ENCODE data around the gene JUP. TPM values are rescaled to one million over a fixed set of nuclear protein-coding genes. Genes with fewer than 3 reads are reported as not detected.

The JUP gene
- total and polyA plus RNA-seq, 8 donors: 94.2 to 148 (median 119) TPM

DNA sequence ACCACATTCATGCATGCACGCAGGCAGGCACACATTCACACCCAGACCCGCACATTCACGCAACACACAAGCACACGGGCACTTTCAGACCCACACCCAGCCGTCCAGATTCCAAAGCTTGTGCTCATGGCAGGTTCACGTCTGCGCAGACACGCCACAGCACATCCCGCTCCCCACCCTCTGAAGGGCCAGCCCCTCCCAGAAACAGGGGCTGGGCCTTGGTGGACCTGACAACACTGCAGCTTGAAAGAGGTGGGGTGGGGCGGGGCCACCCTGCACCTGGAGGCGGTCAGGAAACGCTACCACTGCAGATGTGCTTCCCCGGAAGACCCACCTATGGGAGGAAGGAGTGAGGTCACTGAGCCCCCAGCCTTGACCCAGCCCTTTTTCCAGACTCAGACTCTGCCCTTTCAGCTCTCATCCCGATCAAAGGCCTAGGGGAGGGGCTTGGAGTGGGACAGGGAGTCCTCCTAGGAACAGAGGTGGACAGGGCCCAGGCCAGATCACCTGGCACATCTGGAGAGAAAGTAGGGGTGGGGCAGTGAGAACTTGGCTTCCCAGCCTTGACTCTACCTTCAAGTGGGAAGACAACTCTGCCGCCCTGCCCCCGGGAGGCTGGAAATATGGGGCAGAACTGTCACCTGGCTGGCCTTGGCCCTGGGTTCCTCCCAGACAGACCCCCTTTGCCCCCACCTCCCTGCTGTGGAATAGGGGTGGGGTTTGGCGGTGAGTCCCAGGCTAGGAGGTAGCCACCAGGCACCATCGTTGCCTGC is 14.3 kb upstream of the JUP start:
- H3K36me3 ChIP-seq: no peaks in the 10 kb centered on the region
- no peak overlapping the region for H3K4me3 ChIP-seq
- H3K27me3 ChIP-seq: no peaks in the 10 kb centered on the region
- no peaks in the 10 kb centered on the region for H3K9me3 ChIP-seq
- intact Hi-C loops (cut with DNase I): loop anchor here (2.0 to 10.0 kb wide), 2 partner anchors 62 to 66 kb away; partner anchors contain the start of gene HAP1 (in 1 of the 2)
- TF ChIP-seq, protein P1, sequence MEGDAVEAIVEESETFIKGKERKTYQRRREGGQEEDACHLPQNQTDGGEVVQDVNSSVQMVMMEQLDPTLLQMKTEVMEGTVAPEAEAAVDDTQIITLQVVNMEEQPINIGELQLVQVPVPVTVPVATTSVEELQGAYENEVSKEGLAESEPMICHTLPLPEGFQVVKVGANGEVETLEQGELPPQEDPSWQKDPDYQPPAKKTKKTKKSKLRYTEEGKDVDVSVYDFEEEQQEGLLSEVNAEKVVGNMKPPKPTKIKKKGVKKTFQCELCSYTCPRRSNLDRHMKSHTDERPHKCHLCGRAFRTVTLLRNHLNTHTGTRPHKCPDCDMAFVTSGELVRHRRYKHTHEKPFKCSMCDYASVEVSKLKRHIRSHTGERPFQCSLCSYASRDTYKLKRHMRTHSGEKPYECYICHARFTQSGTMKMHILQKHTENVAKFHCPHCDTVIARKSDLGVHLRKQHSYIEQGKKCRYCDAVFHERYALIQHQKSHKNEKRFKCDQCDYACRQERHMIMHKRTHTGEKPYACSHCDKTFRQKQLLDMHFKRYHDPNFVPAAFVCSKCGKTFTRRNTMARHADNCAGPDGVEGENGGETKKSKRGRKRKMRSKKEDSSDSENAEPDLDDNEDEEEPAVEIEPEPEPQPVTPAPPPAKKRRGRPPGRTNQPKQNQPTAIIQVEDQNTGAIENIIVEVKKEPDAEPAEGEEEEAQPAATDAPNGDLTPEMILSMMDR (IDR thresholded peaks at IDR 0.05): no peak
- DNase-seq (peak in 3 of 4 donors; percentile 67 to 85 (median 75)), ATAC-seq (peak; percentile 85)
- H3K27ac ChIP-seq: no peak overlapping the region
- peaks cover 9 to 10% of the 10 kb centered on the region in 2 donors for H3K4me1 ChIP-seq

DNA sequence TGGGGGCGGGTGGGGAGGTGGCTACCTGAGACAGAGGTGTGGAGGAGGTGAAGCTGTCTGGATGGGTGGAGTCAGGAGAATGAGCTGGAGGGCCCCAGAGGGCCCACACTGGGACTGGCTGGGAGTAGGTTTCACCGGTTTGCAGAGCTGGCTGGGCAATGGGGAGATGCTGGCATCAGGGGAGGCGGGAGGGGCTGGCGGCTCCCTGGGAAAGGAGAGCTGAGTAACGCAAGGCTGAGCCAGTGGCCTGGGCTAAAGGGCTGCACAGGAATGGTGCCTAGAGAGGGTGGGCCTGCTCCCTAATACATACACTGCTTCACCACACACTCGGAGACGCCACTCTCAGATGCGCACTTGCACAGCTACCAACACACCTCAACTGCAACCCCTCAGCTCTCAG is 12.9 kb upstream of the JUP start:
- ATAC-seq: no peak
- no peaks in the 10 kb centered on the region for H3K27me3 ChIP-seq
- no peak for DNase-seq
- H3K27ac ChIP-seq: no peak overlapping the region
- H3K36me3 ChIP-seq: no peaks in the 10 kb centered on the region
- intact Hi-C loops (cut with DNase I): no loop called here
- H3K9me3 ChIP-seq: no peaks in the 10 kb centered on the region
- no peak overlapping the region for H3K4me3 ChIP-seq
- H3K4me1 ChIP-seq: peaks cover 9 to 10% of the 10 kb centered on the region in 2 donors
- TF ChIP-seq, protein P1 (IDR thresholded peaks at IDR 0.05): no peak

DNA sequence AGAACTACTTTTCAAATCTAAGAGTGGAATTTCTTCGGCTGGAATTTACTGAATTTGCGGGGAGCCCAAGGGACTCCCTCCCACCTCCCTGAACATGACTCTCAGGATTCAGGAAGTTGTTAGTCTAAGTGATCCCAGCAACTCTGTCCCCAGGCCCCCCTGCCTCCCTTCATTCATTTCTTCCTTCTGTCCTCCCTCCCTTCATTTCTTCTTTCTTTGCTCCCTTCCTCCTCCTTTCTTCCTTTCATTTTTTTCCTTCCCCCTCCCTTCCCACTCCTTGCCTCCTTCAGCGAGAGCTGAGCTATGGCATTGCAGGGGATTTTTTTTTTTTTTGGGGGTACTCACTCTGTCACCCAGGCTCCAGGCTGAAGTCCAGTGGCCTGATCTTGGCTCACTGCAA is 10.9 kb upstream of the JUP start:
- TF ChIP-seq, protein P1 (IDR thresholded peaks at IDR 0.05): no peak
- H3K4me3 ChIP-seq: no peak overlapping the region
- ATAC-seq: no peak
- DNase-seq: no peak
- intact Hi-C loops (cut with DNase I): no loop called here
- no peak overlapping the region for H3K27ac ChIP-seq
- H3K4me1 ChIP-seq: peaks cover 23 to 24% of the 10 kb centered on the region in 2 donors
- no peaks in the 10 kb centered on the region for H3K9me3 ChIP-seq
- no peaks in the 10 kb centered on the region for H3K27me3 ChIP-seq
- no peaks in the 10 kb centered on the region for H3K36me3 ChIP-seq

DNA sequence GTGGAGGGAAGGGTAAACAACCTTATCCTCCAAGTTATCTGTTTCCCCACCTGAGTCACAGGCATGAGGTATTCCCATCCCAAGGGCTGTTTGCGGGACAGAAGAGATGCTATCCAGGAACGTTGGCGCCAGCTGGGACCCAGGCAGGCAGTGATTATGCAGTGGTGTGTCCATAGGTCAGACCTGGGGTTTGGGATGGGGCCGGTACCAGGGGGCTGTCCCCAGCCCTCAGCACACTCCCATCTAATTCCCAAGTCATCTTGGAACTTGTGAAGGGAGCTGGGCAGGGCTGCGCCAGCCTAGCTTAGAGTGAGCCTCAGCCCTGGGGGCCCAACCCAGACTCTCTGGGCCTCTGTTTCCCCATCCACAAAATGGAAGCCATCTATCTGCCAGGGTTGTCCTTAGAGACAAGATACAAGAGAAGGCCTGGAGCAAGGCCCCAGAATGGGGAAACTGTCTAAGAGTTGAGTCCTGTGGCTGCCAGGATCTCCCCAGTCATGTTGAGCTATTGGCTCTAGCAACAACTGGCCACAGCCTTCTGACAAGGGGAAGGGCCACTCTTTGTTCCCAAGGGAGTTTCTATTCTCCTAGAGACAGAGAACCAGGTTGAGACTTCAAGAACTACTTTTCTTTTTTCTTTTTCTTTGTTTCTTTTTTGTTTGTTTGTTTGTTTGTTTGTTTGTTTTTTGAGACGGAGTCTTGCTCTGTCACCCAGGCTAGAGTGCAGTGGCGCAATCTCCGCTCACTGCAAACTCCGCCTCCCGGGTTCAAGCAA is 9.8 kb upstream of the JUP start:
- TF ChIP-seq, protein P1 (IDR thresholded peaks at IDR 0.05): no peak
- DNase-seq: no peak
- H3K4me3 ChIP-seq: no peak overlapping the region
- no peak overlapping the region for H3K27ac ChIP-seq
- H3K9me3 ChIP-seq: no peaks in the 10 kb centered on the region
- intact Hi-C loops (cut with DNase I): no loop called here
- no peaks in the 10 kb centered on the region for H3K36me3 ChIP-seq
- H3K4me1 ChIP-seq: peaks cover 20 to 23% of the 10 kb centered on the region in 2 donors
- no peak for ATAC-seq
- H3K27me3 ChIP-seq: no peaks in the 10 kb centered on the region

DNA sequence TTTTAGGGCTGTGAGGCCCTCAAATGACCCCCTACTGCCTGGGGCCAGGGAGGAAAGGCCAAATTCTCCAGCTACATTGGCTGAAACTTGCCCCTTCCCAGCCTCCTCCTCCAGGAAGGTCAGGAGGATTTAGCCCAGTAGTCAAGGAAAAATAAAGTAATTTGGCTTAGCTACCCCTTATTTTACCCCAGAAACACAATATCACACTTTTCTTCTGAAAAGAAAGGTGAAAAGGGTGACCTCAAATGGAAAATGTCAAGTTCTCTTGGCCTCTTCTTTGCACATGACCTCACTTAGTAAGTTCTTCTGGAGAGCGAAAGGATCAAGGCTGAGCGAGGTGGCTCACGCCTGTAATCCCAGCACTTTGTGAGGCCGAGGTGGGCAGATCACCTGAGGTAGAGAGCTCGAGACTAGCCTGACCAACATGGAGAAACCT is 8.0 kb upstream of the JUP start:
- Histone ChIP-seq H3K4me3 (no peak overlapping the region), H3K27me3 (no peaks in the 10 kb centered on the region), H3K36me3 (no peaks in the 10 kb centered on the region), H3K4me1 (peaks cover 15 to 16% of the 10 kb centered on the region in 2 donors), H3K9me3 (no peaks in the 10 kb centered on the region), H3K27ac (no peak overlapping the region)
- ATAC-seq (no peak), DNase-seq (no peak)
- intact Hi-C loops (cut with DNase I): no loop called here
- TF ChIP-seq, protein P1 (IDR thresholded peaks at IDR 0.05): no peak

Data from left lung (tissue), 10 donors.